ENCODE results near the gene TTC27.

- TF ChIP-seq CTCF (conservative IDR thresholded peaks at IDR 0.05; ENCODE audit: low read length), result no peak
- TF ChIP-seq EZH2phosphoT487 (IDR thresholded peaks at IDR 0.05; ENCODE audit: borderline replicate concordance, low read depth, low read length), result no peak
These were observed 19.4 kb downstream of the TTC27 start for GRCh38 chr2:32647180-32647651.

Data from OCI-LY7 (cell line).